Stomach (tissue), 4 donors: ENCODE results near the gene SCAMP2.

ENCODE experiments used
- POLR2A ChIP-seq, 4 donors: fragments of 450-650 bp; IDR thresholded peaks; one replicate each; pipeline ENCODE4 v1.6.1; 2016; ENCODE audit warnings: antibody characterized with exemption in 4 of 4, control low read depth in 2 of 4, mild to moderate bottlenecking in 1 of 4, moderate library complexity in 1 of 4
- POLR2AphosphoS5 ChIP-seq, 3 donors: sonication (generic); formaldehyde crosslinking; IDR thresholded peaks; one replicate each; pipeline ENCODE4 v1.6.1; 2016; ENCODE audit warnings: antibody characterized with exemption in 3 of 3

- TF ChIP-seq POLR2AphosphoS5 (IDR thresholded peaks at IDR 0.05) (no peak), POLR2A (IDR thresholded peaks at IDR 0.05) (no peak)
Observed at GRCh38 chr15:74822233-74822632, 50.9 kb downstream of the SCAMP2 start.
